Measurements from ENCODE around the gene SDK1.

Gene SDK1

DNA sequence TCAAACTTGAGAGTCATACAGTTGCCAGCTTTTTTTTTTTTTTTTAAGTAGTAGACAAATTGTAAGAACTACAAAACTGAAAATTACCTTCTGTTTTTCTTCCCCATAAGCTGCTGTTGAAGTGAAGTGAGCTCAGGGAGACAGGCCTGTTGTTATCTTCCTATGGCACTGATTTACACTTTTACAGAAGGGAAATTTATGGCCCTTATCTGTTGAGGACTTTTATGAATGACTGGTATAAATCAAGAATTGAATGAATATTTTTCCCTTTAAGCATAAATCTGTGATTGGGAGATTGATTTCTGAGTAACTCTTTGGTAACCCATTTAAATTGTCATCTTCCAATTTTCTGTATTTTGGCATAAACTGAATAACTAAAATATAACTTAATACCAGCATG is 124.0 kb downstream of the SDK1 start:
- DNase-seq = no peak

DNA sequence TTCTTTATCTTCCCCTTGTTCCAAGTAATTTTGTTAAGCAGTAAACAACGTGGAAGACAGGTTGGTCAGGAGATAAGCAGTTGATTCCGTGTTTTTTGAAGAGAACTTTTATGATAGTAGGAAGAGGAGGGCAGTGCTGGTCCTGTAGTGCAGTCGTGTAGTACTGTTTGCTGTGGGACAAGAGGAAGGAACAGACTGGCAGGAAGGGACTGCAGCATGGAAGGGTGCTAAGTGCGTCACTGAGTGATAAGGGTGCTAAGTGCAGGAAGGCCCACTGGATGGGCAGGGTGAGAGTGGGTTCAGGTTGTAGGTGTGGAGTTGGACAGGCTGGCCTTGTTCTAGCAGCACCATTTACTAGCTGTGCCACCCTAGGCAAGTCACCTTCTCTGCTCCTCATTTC is 125.0 kb downstream of the SDK1 start:
- DNase-seq = no peak

DNA sequence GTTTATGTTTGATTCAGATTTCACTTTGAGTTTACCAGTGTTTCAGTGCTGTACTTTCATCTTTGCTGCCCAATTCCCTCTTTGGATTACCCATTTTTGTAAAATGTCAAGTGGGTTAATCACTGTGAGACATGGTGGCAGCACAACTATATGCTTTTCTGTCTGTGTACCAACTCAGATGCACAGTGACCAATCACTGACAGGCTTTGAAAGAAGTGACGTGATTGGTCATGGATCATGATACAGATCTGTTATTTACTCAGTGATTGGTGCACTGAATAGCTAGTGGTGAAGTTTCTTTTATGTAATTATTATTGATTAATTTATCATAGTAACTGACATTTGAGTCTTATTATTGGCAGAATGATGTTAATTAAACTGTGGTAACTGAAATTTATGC is 126.9 kb downstream of the SDK1 start:
- DNase-seq = no peak

DNA sequence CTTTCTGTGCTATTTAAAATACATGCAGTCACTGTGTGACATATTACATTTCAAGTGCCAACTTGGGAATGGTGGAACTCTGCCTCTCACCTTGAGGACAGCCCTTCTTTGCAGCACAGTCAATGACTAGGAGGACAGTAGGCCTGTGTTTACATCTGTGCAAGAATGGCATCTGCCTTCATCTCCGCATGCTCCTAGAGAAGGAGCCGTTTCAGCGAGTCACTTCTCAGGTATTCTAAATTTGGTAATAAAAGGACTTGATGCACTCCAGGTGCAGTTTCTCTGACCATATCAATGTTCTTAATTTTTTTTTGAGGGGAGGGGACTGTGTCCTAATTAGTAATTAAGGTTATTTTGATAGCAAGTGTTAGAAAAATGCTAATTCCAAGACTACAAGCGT is 128.9 kb downstream of the SDK1 start:
- no peak for DNase-seq

DNA sequence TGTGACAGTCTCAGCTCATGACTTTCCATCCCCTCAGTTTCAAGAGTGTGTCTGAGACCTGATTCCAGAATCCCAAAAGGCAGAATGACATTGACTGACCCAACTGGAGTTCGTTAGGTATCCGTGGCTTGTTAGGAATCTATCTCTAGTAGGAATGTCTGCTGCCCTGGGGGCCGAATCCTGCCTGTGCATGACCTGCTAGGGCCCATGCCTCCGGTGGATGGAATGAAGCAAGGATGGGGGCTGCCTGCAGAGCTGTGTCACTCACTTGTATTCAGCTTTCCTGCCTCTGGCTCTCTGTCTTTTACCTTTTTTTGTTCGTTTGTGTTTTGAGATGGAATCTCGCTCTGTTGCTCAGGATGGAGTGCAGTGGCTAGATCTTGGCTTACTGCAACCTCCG is 129.5 kb downstream of the SDK1 start:
- DNase-seq = no peak

DNA sequence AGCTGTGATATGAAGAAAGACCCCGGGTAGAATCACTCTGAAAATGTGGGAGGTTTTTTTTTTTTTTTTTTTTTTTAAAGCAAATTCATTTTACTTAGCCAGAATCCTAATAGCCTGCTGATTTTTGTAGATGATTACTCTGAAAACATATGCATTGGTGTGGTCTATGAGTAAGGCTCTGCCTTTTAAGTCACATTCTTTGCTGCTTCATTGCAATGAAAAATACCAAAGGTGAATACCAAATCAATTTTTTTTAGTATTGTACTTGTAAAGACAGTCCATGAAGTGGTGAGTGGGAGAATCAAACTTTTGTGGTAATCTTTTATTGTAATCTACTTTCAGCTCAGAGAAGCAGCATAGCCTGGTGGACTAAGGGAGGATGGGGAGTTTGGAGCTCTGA is 130.3 kb downstream of the SDK1 start:
- no peak for DNase-seq

DNA sequence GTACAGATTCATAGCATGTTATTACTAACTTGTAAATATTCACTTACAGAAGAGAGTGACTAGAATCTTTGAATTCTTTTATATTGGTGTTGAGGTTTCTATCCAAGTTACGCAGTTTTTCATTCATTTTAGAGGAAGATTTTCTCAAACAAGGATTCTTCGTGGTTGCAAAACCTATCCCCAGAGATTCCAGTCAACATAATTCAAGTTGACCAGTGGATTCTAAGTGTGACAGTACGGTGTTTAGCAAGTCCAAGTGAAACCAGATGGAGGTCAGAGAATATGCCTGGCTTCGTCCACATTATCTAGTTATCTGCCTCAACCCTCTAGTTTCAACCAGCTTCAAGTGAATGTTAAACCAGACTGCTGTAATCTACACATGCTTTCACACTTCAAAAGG is 131.9 kb downstream of the SDK1 start:
- DNase-seq = no peak

DNA sequence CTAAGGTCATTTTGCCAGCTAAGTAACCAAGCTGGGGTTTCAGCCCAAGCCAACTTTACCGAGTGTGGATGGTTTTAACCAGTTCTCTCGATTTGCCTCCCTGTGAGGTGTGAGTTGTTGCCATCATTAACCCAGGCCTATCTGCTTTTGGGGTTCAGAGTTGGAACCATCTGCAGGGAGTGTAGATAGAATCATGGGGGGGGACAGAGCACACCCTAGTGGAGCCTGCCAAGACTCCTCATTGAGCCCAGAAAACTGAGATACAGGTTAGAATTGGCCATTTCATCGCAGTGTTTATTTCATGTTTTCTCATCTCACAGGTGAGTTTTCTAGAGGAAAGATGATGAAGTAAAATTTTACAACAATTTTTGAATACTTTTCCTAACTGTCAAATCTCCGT is 133.6 kb downstream of the SDK1 start:
- DNase-seq = no peak

DNA sequence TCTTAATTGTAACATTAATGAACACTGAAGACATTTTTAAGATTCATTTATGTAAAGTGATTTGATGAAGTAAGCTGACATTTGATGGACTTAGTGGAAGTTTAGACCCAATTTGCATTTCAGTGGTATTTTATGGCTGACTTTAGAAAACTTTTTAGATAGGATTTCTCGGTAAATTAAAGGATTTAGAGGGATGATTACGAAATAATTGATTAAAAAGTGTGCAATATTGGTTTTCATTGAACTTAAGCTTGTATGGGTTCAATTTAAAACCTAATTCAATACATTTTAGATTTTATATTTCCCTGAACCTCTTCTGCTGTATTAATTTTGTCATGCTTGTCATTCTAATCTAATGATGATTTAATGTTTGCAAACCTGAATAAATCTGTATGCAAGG is 135.1 kb downstream of the SDK1 start:
- no peak for DNase-seq

DNA sequence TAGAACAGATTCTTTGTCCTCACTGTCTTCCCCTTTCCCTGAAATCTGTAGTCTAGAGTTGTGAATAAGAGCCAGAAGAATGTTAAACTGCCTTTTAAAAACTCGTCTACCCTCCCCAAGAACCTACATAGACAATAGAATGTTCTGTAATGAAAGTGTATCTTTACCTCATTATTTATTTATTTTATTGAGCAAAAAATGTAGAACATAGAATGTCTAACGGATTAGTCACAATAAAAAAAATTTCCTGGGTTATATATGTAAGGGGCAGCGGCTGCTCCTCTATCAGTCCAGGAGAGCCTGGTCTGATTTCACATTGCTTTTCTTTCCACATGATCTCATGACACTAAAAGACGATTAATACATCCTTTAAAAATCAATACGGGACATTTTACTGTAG is 135.7 kb downstream of the SDK1 start:
- DNase-seq = no peak

DNA sequence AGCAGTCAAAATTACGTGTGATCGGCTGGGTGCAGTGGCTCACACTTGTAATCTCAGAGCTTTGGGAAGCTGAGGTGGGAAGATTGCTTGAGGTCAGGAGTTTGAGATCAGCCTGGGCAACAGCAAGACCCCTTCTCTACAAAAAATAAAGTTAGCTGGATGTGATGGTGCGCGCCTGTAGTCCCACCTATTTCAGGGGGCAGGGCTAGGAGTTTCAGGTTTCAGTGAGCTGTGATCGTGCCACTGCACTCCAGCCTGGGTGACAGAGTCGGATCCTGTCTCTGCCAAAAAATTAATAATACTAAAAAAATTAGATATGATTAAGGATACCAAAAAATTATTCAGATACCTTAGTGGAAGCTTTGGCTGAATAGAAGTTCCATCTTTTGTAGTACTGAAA is 136.4 kb downstream of the SDK1 start:
- no peak for DNase-seq

DNA sequence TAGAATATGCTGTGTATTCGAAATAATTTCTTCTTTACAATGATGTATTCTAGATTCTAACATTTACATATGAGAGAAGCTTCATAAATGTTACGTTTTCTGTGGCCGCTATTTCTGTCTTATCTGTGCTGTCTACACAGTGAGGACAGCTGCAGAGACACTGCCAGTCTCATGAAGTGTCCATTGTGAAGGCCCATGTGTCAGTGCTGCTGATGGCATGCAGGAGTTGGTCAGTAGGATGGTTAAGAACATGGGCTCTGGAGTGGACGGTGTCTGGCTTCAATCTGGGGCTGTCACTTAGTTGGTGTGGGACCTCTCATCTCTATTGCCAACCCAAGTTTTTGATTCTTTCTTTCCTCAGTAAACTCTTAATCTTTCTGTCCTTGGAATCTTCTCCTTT is 137.3 kb downstream of the SDK1 start:
- DNase-seq = no peak

DNA sequence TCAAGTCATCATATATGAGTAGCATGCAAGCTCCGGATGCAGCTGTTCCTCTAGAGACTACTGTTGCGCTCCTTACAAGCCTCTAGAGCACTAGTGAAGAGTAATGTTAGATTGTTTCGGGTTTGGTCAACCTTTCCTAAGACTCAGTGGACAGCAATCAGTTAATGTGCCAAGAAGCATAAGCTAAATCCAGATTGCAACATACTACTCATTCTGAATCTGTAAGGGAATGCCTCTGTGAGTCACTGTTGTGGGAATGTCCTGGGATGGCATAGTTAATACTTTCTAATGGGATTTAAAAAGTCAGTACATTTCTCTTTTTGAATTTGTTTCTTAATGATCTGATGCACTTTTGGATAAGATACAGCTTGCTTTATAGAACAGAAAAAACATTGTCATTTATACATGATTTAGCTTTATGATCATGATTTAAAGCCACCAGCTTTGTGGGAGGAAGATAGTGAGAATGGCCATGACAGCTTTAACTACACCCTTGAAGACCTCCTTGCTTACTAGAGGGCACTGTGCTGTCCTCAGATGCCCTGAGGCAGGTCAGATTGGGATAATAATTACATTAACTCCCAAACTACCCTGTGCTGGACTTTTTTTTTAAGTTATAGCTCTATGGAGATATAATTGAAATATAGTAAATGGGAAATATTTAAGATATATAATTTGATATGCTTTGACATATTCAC is 138.4 kb downstream of the SDK1 start:
- no peak for DNase-seq

DNA sequence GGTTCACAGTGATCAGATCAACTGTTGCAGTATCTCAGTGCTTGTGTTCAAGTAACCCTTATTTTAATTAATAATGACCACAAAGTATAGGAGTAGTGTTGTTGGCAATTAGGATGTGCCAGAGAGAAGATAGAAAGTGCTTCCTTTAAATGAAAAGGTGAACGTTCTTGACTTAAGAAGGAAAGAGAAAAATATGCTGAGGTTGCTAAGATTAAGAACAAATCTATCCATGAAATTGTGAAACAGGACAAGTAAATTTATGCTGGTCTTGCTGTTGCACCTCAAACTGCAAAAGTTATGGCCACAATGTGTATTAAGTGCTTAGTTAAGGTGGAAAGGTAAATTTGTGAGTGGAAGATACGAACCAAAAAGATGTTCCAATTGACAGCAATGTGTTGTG is 139.5 kb downstream of the SDK1 start:
- DNase-seq = no peak

DNA sequence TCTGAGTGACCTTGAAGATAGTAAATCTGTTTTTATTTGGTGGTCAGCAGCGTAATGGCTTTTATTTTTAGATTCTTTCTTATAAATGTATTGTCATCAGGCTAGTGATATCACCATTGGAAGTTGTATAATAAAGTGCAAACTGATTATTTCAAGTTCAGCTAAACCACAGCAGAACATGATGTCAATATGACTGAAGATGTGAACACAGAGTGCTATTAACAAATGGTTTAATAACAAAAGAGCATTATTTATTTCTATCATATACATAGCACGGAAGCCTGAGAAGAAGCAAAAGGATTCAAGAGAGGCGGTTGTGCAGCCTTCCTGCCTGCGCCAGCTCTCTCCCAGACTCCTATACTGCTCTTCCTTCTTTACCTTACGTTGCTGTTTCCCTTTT is 142.7 kb downstream of the SDK1 start:
- no peak for DNase-seq

DNA sequence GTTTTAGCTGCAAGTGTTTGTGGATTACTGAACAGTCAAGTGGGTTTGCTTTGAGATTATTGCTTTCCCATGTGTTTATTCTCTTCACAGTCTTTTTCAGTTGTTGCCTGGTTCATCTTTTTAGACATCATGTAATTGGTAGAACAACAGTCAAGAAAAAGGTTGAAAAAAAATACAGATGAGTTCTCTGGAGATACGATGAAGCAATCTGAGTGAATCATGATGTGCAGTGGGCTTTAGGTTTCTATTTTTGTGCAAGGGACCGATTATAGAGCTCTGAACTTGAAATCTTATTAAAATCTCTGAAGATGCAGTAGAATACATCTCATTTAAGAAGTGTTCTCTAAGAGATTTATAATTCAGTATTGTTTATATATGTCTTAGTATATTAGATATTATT is 145.7 kb downstream of the SDK1 start:
- no peak for DNase-seq

DNA sequence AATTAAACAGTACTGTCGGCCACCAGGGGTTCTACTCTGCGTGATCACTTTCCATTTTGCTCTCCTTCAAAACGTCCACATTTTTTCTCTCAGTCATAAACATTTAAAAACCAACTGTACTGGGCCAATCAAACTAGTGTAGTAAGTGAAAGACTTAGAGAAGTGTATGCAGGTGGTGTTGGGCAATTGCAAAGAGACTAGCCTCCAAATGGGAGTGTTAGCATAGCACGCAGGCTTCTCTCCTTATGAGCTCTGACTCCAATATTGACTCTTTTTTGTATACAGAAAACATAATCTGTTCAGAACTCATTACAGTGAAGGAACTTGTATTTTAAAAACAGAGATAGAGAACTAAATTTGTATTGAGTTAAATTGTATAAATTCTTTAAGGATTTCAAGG is 150.6 kb downstream of the SDK1 start:
- no peak for DNase-seq

DNA sequence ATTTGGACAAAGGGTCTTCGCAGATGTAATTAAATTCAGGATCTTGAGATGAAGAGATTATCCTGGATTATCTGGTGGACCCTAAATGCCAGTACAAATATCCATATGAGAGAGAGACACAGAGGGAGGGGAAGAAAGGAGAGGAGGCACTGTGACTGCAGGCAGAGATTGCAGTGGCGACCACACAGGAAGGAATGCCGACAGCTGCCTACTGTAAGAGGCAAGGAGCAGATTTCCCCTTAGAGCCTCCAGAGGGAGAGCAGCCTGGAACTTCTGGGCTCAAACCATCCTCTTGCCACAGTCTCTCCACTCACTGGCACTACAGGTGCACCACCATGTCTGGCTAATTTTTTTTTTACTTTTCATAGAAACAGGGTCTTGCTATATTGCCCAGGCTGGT is 152.3 kb downstream of the SDK1 start:
- DNase-seq = no peak

DNA sequence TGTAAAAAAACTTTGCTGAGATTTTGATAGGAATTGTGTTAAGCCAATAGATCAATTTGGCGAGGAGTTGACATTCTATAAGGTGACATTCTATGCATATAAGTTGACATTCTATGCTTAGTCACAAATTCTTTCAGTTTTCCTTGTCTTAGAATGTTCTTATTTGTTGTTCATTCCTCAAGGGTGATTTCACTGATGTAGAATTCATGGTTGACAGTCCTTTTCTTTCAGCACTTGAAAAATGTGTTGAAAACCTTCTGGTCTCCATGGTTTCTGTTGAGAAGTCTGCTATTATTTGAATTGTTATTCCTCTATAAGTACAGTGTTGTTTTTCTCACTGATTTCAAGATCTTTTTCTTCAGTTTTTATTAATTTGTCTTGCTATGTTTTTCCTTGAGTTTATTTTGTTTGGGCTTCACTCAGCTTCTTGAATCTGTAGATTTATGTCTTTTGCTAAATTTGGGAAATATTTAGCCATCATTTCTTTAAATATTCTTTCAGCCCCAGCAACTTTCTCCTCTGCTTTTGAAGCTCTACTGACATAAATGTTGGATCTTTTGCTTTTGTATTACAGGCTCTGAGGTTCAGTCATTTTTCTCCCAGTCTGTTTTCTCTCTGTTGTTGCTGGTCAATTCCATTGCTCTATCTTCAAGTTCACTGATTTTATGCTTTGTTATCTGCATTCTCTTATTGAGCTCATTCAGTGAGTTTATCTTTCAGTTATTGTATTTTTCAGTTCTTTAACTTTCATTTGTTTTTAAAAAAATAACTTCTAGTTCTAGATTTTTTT is 154.9 kb downstream of the SDK1 start:
- DNase-seq = no peak

DNA sequence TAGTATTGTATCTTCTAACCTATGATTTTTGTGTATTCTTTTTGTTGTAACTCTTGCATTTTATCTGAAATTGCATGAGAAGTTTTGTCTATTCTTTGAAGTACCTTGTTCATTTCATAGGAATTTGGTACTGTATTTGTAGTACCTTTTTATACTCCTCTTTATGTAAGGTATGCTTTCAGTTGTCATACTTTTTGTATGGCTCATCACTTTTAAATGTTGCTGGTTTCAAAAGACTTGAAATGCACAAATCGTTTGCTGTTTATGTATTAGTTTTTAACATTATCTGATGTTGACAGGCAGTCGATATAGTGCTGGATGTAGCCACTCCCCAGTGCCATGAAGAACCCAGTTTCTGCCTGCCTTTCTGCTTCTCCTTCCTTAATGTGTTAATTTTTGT is 158.1 kb downstream of the SDK1 start:
- DNase-seq = no peak

DNA sequence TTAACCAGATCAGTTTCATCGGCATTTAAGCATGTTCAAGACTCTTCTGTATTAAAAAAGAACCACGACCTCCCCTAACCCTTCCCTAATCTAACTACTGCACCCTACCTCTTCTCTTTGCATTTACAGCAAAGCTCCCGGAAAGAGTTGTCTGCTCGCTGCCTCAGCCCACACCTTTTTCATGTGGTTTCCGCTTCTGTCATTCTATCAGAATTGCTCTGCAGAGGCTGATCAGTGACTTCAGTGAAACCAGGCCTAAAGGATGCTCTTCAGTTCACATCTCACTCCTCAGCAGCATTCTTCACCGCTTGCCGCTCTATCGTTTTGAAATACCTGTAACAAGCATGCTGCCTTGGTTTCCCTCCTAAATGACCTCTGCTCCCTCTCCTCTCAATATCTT is 160.9 kb downstream of the SDK1 start:
- DNase-seq = peak; percentile 54

DNA sequence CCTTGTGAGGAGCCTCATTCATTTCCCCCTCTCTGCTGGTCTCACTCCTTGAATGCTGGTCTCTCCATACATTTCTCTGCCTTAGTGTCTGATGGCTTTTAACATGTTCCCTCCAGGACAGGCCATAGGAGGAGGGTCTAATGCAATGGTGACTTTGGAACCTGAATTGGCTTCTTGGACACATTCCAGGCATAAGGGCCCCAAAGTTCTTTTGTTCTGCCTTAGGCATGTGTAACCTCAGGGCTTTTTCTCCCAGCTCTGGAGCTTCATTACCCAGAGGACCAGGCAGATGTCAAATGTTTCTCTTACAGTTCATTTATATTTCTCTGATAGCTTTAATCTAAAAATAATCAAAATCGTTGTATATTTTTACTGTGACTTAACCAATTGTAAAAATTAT is 162.6 kb downstream of the SDK1 start:
- DNase-seq = no peak

DNA sequence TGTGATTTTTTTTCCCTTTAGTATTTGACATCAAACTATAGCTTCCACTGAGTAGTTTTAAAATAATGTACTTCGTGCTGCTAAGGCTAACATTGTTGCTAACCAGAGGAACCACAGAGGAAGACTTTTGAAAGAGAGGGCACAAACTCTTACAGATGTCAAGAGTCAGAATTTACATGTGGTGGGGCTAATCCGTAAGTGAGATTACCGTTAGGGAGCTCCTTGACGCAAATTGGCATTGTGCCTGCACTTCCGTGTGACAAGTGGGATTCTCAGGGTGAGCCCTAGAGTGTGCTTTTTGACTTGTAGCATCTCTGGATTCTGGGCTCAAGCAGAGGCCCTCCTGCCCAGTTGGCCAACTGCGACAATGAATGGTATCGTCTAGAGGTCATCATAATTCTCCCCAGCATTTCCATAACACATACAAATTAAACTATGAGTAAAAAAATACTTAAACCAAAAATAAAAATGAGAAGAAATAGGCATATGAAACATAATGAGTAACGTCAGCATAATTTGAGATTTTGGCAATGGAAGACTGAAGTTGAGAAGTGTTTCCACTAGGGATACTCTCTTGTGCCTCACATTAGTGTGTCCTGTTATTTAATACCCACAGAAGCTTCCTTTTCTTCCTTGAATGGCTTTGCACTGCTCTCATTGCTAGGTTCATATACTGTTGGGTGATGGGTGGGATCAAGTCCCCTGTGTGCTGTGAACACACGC is 164.0 kb downstream of the SDK1 start:
- DNase-seq = no peak

DNA sequence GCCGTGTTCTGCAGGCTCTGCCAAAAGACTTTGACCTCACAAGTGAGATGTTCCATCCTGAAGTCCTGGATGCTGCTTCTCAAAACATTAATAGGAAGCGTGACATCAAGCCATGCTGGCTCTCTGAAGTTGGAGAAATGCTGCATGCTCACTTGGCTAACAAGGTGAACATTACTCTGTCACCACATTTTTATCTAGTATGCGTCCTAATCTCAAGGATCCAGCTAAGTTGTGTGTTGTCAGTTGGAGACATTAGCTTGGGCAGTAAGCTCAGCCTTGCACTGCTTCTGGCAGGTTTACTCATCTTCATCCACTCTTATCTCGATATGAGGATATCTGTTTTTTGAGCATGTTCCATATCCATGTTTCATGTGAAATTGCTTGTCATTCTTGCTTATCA is 165.2 kb downstream of the SDK1 start:
- no peak for DNase-seq
